ENCODE results near the gene SYT2.
"Not testable (repeated sequence)": the region's sequence is repeated elsewhere in the genome, so short reads cannot be mapped to it uniquely, and the experiment has no call there.

Gene SYT2

GRCh38 chr1:202544766-202545449 lies 165.3 kb downstream of the SYT2 start:
- intact Hi-C loops (cut with DNase I); DNase-seq: not testable (repeated sequence)

- intact Hi-C loops (cut with DNase I); DNase-seq: not testable (repeated sequence)
These were observed 166.7 kb downstream of the SYT2 start for GRCh38 chr1:202543537-202543936.

GRCh38 chr1:202542415-202542814 lies 167.8 kb downstream of the SYT2 start:
- DNase-seq; intact Hi-C loops (cut with DNase I): not testable (repeated sequence)

- intact Hi-C loops (cut with DNase I); DNase-seq: not testable (repeated sequence)
These were observed 169.4 kb downstream of the SYT2 start for GRCh38 chr1:202540858-202541257.

Measured in head of caudate nucleus (tissue), 42 donors.